ENCODE data around the gene ARHGDIG. TPM values are rescaled to one million over a fixed set of nuclear protein-coding genes. Genes with fewer than 3 reads are reported as not detected.
"Not testable (repeated sequence)": the region's sequence is repeated elsewhere in the genome, so short reads cannot be mapped to it uniquely, and the experiment has no call there.

ARHGDIG gene
- total RNA-seq, 4 donors from 2014 or later = 2.1 TPM; not detected in 3

- DNase-seq = no peak
- intact Hi-C loops (cut with DNase I; ENCODE audit: low total_unique reads) = no loop called here
- Histone ChIP-seq H3K4me3 (no peak overlapping the region), H3K27ac (no peak overlapping the region), H3K36me3 (no peaks in the 10 kb centered on the region), H3K4me1 (no peaks in the 10 kb centered on the region), H3K27me3 (no peaks in the 10 kb centered on the region), H3K9me3 (no peaks in the 10 kb centered on the region)
- no peak for TF ChIP-seq CTCF (IDR thresholded peaks at IDR 0.05)
- TF ChIP-seq POLR2A (IDR thresholded peaks at IDR 0.05) = no peak
Observed at GRCh38 chr16:330741-331140, 50.4 kb downstream of the ARHGDIG start.

GRCh38 chr16:331181-331814, 50.9 kb downstream of the ARHGDIG start:
- intact Hi-C loops (cut with DNase I; ENCODE audit: low total_unique reads); H3K27ac ChIP-seq; DNase-seq; H3K4me3 ChIP-seq; H3K4me1 ChIP-seq; H3K9me3 ChIP-seq; H3K36me3 ChIP-seq; H3K27me3 ChIP-seq: not testable (repeated sequence)

Other genes starting within 250 kb of the ARHGDIG start
- gene POLR3K, start 227.0 kb upstream of the ARHGDIG start, total RNA-seq = 10 to 100 TPM in 1 of 4 donors, 1 to 10 TPM in 2, under 1 TPM in 1; 0.51 to 12.3 (median 4.0) TPM
- gene SNRNP25, start 226.8 kb upstream of the ARHGDIG start, total RNA-seq = 10 to 100 TPM in 3 of 4 donors, 1 to 10 TPM in 1; 8.0 to 38.4 (median 21.6) TPM
- gene RHBDF1, start 208.0 kb upstream of the ARHGDIG start, total RNA-seq = 10 to 100 TPM; 14.7 to 79.0 (median 31.1) TPM
- gene MPG, start 202.4 kb upstream of the ARHGDIG start, total RNA-seq = 100 to 1,000 TPM in 1 of 4 donors, 10 to 100 TPM in 3; 35.7 to 305 (median 63.7) TPM
- 10 to 100 TPM; 13.9 to 34.8 (median 18.7) TPM for gene NPRL3, start 141.9 kb upstream of the ARHGDIG start, total RNA-seq
- gene HBZ, start 127.9 kb upstream of the ARHGDIG start, total RNA-seq = under 1 TPM in 1 of 4 donors, not detected in 3; 0.76 TPM
- gene HBM, start 114.6 kb upstream of the ARHGDIG start, total RNA-seq = 1 to 10 TPM in 1 of 4 donors, not detected in 3; 1.4 TPM
- 100 to 1,000 TPM in 3 of 4 donors, 10 to 100 TPM in 1; 52.8 to 638 (median 317) TPM for gene HBA2, start 107.7 kb upstream of the ARHGDIG start, total RNA-seq
- 100 to 1,000 TPM in 3 of 4 donors, 10 to 100 TPM in 1; 42.0 to 398 (median 263) TPM for gene HBA1, start 103.9 kb upstream of the ARHGDIG start, total RNA-seq
- 1 to 10 TPM in 1 of 4 donors, not detected in 3; 4.1 TPM for gene HBQ1, start 100.1 kb upstream of the ARHGDIG start, total RNA-seq
- gene LUC7L, start 51.1 kb upstream of the ARHGDIG start, total RNA-seq = 100 to 1,000 TPM in 2 of 4 donors, 10 to 100 TPM in 2; 47.6 to 118 (median 93.9) TPM
- gene FAM234A, start 45.8 kb upstream of the ARHGDIG start, total RNA-seq = 10 to 100 TPM in 2 of 4 donors, 1 to 10 TPM in 2; 5.6 to 65.5 (median 30.1) TPM
- 1 to 10 TPM in 3 of 4 donors, not detected in 1; 1.1 to 2.4 (median 2.3) TPM for gene RGS11, start 4.6 kb upstream of the ARHGDIG start, total RNA-seq
- under 1 TPM in 1 of 4 donors, not detected in 3; 0.97 TPM for gene PDIA2, start 2.6 kb downstream of the ARHGDIG start, total RNA-seq
- gene AXIN1, start 72.1 kb downstream of the ARHGDIG start, total RNA-seq = 10 to 100 TPM in 3 of 4 donors, 1 to 10 TPM in 1; 6.2 to 23.6 (median 19.9) TPM
- gene MRPL28, start 89.9 kb downstream of the ARHGDIG start, total RNA-seq = 10 to 100 TPM; 32.4 to 97.3 (median 50.1) TPM
- gene PGAP6, start 101.4 kb downstream of the ARHGDIG start, total RNA-seq = 10 to 100 TPM; 10.6 to 36.2 (median 12.8) TPM
- 10 to 100 TPM; 37.3 to 77.6 (median 62.2) TPM for gene NME4, start 116.6 kb downstream of the ARHGDIG start, total RNA-seq
- gene DECR2, start 121.3 kb downstream of the ARHGDIG start, total RNA-seq = 100 to 1,000 TPM in 1 of 4 donors, 10 to 100 TPM in 3; 10.6 to 106 (median 31.9) TPM
- 10 to 100 TPM; 10.5 to 75.0 (median 49.4) TPM for gene RAB11FIP3, start 145.1 kb downstream of the ARHGDIG start, total RNA-seq
- 10 to 100 TPM in 3 of 4 donors, 1 to 10 TPM in 1; 7.9 to 37.3 (median 19.3) TPM for gene CAPN15, start 247.1 kb downstream of the ARHGDIG start, total RNA-seq

All from uterus (tissue), 4 donors.